VCaP (cell line): ENCODE data around the gene MTFR1L.

Experiments
- H3K27ac ChIP-seq: fragments of 450-650 bp; 2 replicates; pipeline ENCODE4 v1.5.1; 2017
- TF ChIP-seq, protein P1 (sequence below): fragments of 450-650 bp; conservative IDR thresholded peaks from 2 replicates; pipeline ENCODE4 v1.5.1; 2017; ENCODE audit warnings: mild to moderate bottlenecking, moderate library complexity

The MTFR1L gene

DNA sequence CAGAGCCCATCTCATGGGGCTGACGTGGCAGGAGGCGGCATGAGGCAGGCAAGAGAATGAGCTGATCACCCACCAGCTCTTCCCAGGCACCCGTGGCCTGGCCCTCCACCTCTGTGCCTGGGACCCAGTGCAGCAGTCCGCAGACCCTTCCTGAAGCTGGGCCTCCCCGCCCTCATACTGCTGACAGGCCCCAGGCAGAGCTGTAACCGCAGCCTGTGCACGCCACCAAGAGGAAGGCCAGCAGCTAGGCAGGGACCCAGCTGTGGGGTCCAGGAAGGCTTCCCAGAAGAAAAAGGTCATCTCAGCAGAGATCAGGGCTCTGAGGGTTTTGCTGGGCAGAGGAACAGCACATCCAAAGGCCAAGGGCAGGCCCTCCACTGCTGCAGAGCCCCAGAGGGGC is 9.8 kb upstream of the MTFR1L start:
- peak overlapping the region; percentile 55 for H3K27ac ChIP-seq

DNA sequence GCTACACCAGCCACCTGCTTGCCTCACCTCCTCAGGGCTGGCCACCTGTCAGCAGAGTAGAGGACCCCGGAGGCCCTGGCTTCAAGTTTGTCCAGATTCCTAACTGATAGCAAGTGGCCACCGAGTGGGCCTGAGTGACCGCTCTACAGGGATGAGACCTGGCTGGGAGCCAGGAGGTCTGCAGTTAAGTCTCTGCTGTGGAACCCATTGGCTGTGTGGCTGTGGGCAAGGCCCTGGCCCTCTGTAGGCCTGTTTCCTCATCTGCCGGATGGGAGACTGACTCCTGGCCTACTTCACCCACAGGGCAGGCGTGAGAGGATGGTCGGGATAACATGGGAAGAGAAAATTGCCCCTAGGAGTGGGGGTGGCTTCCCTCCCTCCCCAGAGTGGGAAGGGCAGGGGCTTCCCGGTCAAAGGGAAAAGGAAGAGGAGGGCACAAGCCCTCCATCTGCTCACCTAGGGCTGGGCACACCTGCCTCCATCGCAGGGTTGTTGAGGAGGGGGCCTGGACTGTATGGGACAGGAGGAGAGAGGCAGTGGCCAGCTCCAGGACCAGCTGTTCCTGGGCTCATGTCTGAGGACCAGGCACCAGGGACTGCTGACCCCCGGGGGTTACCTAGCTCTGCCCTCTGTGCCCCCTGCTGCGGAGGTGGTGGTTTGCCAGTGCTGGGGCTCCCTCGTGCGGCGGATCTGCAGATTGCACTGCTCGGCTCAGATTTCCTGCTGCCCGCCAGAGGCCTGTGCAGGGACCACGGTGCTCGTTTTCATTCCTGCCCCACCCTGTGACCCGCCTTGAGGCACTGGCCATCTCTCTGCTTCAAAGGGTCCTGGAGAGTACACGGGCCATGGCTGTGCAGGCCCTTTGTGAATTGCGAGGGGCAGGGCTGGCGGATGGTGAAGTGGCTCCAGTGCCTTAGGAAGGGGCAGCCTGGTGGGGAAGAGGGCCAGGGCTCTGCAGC is 9.1 kb upstream of the MTFR1L start:
- H3K27ac ChIP-seq: peak overlapping the region; percentile 55
- TF ChIP-seq, protein P1, sequence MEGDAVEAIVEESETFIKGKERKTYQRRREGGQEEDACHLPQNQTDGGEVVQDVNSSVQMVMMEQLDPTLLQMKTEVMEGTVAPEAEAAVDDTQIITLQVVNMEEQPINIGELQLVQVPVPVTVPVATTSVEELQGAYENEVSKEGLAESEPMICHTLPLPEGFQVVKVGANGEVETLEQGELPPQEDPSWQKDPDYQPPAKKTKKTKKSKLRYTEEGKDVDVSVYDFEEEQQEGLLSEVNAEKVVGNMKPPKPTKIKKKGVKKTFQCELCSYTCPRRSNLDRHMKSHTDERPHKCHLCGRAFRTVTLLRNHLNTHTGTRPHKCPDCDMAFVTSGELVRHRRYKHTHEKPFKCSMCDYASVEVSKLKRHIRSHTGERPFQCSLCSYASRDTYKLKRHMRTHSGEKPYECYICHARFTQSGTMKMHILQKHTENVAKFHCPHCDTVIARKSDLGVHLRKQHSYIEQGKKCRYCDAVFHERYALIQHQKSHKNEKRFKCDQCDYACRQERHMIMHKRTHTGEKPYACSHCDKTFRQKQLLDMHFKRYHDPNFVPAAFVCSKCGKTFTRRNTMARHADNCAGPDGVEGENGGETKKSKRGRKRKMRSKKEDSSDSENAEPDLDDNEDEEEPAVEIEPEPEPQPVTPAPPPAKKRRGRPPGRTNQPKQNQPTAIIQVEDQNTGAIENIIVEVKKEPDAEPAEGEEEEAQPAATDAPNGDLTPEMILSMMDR: peak; percentile 91

More for the DNA sequence above, 9.8 kb upstream of the MTFR1L start:
- TF ChIP-seq, protein P1: no peak

DNA sequence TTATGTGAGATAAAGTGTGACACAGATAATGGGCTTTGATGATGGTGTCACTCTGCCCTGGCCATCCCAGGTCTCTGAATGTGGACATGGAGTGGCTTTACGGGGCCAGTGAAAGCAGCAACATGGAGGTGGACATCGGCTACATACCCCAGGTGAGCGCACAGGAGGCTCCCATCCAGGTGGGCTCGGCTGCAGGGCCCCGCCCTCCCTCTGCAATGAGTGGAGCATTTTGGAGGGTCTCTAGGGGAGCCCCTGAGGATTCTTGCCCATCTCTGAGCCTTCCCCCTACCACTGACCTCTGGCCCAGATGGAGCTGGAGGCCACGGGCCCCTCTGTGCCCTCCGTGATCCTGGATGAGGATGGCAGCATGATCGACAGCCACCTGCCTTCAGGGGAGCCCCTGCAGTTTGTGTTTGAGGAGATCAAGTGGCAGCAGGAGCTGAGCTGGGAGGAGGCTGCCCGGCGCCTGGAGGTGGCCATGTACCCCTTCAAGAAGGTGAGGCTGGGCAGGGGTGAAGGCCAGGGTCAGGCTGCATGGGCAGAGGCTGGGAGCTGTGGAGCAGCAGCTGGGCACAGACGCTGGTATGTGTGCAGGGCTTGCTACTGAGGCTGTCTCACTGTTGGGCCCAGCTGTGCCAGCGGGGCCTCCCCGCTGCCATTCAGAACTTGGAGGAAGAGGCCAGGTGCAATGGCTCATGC is 8.2 kb upstream of the MTFR1L start:
- H3K27ac ChIP-seq: no peak overlapping the region
- TF ChIP-seq, protein P1: no peak

DNA sequence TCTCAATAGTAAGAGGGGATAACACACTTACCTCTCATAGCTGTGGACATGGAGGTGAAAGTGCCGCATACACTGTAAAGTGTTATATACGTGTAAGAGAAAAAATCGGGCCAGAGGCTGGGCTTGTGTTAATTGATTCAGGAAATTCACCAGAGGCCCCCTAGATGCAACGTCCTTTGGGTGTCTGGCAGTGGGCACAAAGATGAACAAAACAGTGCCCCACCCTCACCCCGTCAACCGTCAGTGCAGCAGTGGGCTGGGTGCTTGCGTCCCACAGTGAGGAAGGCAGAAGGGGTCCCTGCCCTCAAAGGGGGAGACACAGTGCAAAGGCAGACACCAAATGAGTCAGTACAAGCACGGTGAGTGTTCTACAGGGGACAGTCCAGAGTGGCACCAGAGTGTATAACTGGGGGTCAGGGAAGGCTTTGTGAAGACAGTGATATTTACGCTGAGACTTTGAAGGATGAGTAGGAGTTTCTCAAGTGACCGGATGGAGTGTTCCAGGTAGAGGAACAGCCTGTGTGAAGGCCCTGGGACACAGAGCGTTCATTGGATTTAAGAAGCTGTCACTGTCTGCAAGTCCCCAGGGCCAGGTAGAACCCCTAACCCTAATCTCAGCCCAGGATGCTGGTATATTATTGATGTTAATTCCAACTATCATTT is 6.6 kb upstream of the MTFR1L start:
- TF ChIP-seq, protein P1: no peak
- no peak overlapping the region for H3K27ac ChIP-seq

GRCh38 chr1:25813734-25814471 is 5.9 kb upstream of the MTFR1L start:
- H3K27ac ChIP-seq: no peak overlapping the region
- TF ChIP-seq, protein P1: no peak

- no peak overlapping the region for H3K27ac ChIP-seq
- TF ChIP-seq, protein P1: no peak
Measured at GRCh38 chr1:25814549-25815087, 5.1 kb upstream of the MTFR1L start.
